Fibroblast of skin of left quadriceps (primary cell): Measurements from ENCODE around the gene TMTC1.

Experiments used
- DNase-seq, 2 experiments: peaks; one replicate each; pipeline ENCODE4 v3.0.0-alpha.2; 2013; ENCODE audit warnings: low read depth in 2 of 2

TMTC1 gene

DNA sequence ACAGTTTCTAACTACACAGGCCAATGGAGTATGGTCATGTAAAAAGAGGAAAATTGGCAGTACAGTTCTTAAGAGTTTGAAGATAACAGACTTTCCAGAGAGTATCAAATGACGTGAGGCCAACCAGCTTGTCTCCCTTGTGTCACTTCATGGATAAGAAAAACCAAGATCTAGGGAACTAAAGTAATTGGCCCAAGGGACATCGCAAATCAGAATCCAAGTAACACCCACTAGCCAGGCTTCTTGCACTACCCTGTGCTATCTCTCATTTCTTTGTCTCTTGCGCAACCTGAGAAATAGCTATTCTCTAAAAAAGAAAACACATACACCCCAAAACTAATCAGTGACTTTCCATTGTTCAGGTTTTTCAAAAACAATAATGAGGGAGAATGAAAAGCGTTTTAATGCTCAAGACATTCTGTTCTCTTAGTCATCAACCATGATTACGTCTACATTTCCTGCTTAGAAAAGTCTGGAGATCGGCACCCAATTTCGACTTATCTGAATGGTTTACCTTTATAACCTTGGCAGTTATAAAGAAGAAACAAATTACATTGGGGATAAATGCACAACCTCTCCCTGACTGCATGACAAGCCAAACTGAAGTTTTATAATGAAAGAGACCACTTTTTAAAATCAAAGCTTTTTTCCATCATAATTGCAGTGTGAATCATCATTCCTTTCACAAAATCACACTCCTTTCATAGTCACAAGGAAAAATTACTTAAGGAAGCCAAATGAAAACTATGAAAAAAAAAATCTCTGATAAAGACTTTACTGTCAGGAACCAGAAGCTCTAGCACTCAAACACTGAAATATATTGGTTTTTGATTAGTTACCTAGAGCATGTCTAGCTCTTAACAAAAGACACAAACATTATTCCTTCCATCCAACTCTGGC is 42.1 kb downstream of the TMTC1 start:
- peak in 1 of 2 experiments; percentile 18 for DNase-seq

DNA sequence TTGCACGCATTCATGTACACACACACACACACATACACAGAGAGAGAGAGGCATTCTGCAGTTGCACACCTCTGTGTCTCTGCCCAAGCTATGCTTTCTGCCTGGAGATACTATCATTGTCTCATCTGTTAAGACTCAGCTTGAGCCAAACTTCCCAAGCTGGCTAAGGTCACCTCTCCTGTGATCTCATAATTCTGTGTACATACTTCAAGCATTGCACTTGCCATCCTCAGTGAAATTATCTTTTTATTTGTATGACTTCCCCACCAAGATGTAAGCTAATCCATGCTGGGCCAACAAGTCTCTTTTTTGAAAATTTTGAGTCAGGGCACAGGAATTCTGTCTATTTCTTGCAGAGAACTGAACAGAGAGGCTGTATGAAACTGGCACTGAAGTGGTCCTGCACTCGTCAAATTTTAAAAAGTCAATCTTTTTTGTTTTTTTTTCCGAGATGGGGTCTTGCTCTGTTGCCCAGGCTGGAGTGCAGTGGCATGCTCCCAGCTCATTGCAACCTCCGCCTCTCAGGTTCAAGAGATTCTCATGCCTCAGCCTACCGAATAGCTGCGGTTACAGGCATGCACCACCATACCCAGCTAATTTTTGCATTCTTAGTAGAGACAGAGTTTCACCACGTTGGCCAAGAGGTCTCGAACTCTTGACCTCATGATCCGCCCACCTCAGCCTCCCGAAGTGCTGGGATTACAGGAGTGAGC is 44.3 kb downstream of the TMTC1 start:
- DNase-seq = no peak

DNA sequence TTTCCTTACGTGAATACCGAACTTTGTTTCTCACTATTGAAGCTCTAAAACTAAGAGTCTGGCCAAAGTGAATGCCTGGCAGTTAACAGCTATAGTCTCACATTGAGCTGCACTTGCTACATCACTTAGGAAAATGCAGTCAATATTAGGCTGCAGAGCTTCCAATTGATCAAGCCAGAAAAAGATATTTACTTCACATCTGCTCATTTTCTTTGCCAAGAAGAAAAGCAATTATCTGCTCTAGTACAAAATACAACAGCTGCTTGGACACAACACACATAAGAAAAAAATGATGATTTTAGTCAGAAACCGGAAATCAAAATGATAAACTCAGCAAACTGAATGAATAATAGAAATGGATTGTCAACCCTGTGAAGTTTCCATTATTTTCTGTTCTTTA is 45.4 kb downstream of the TMTC1 start:
- DNase-seq = no peak

DNA sequence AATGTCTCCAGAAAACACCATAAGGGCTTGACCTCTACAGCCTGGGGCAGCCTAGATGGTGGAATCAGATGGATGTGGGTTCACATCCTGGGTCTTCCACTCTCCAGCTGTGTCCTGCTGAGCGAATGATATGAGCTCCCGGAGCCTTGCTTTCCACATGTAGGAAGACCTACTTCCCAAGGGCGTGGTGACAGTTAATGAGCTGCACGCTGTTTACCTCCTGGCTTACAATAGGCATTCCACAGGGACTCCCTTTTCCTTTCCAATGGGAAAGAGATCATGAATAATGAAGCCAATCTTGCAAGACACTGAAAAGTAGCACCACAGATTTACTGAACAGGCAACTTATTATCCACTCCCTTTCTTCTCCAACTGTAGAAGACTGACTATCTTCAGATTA is 46.1 kb downstream of the TMTC1 start:
- no peak for DNase-seq

DNA sequence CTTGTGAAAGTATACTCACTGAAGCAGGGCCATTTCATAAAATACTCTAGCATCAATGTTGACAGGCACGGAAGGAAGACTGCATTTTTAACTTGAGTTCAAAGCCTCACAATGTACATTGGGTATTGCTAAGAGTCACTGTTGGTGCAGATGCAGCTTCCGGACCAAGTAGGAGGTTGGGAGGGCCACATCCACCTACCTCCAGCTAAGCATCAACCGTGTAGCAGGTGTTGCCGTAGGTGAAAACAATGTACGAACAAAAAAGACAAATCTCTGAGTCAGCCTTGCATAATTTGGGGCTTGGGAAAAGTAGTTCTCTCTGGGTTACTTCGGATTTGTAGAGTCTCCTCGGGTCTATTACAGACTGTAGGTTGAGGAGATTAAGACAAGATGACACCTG is 48.1 kb downstream of the TMTC1 start:
- no peak for DNase-seq

DNA sequence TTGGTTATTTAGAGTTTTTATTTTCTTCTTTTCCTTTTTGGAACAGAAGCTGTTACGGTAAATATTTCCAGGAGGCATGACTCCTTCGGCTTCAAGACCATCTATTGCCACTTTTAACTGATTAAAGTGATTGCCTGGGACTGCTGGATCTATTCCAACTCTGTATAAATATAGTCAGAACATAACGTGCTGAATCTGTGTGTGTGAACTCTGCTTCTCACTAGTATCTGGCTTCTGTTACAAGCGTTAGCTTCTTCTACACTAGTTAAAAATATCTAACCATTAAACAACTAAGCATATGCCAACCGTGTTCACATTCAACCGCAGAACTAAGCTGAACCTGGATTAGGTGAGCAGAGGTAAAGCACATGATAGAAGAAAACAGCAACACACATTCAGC is 49.0 kb downstream of the TMTC1 start:
- no peak for DNase-seq

DNA sequence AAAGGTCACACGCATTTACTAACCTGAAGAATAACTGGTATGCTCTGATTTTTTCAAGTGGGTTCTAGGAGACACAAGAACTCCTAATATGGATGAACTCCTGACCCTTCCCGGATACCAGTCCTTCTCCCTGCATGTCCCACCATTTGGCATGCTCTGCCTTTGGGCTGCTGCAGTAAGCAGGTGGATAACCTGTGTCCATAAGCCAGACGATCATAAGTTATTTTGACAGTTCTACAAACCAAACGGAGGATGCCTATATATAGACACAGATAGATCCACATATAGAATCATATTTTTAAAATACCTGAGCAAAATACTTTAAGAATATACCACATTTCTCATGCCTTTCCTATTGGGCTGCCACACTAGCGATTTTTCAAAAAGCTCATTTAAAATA is 49.4 kb downstream of the TMTC1 start:
- no peak for DNase-seq

DNA sequence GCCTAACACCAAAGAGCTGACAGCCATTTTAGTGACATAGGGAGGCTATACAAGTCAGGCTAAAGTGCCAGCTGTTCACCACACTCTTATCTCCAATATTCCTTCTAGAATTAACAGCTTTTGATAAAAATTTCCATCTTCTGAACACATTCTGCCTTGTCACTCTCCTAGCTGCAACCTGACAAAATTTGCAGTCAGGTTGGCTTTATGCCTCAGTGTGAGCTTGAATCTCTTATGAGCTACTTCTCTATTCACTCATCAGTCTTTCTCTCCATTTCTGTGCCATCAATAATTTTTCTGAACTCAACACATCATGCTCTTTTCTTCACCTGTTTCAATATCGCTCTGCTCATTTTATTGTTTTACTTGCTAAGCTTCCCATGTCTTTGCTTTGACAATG is 50.2 kb downstream of the TMTC1 start:
- DNase-seq = no peak

DNA sequence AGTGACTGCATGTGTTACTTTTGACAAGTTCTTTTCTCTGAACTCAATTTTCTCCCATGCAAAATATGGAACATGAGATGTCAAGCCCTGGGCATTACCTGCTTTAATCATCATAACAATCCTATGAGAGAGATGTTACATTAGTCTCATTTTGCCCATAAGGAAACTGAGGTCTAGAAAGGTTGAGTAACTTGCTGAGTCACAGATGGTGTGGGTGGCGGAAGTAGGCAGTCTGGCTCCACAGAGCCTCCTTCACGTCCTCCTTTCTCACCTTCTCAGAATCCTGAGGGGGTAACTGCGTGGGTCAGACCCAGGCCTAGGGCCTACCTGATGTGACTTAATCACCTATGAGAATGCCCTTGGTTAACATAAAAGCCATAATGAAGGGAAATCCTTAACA is 50.7 kb downstream of the TMTC1 start:
- no peak for DNase-seq

DNA sequence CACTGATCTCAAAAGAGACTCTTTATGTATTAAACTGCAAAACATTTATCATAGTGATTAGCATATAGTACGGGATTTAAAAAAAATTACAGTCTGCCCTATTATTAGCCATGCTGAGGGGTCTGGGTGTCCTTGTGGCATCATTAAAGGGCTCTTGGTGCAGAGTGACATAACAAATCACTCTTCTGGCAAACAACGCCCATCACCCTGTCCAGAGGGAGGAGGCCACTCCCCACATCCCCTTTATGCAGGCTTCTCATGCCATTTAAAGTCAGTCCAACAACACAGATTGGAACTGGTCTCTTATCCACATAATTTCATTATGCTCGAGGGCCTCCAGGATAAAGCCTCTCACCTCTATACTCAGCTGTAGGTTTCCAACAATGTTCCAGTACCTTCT is 51.1 kb downstream of the TMTC1 start:
- DNase-seq = no peak

DNA sequence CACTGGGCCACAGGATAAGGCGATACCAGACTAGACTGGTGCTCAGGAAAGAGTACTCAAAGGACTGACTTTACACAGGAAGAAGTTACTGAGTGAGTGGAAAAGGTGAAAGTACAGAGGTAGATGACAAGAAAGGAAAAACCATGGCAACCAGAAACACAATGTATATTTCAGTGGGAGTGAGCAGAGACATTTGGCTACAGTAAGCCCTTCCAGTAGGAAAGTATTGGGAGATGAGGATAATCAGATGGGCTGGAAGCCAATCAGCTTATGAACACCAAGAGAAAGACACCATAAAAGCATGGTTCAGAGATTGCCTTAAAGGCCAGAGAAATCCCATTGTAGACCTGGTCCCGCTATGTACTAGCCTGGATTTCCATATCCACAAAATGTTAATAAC is 51.6 kb downstream of the TMTC1 start:
- no peak for DNase-seq

DNA sequence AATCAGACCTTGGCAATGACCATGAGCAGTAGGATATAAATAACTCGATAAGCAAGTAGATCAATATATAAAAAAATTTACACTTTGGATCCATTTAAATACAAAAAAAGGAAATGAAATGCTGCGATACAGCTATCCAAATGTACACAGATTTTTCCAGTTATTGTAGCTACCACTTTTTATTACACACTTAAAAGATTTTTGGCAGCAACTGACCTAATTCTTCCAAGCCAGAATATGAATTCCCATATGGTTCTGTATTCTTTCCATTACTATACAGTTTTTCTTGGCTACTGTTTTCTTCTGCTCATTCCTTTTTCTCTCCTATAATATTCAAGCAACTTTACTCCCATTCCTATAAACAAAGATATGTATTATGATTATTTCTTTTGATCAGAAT is 52.2 kb downstream of the TMTC1 start:
- DNase-seq = no peak

DNA sequence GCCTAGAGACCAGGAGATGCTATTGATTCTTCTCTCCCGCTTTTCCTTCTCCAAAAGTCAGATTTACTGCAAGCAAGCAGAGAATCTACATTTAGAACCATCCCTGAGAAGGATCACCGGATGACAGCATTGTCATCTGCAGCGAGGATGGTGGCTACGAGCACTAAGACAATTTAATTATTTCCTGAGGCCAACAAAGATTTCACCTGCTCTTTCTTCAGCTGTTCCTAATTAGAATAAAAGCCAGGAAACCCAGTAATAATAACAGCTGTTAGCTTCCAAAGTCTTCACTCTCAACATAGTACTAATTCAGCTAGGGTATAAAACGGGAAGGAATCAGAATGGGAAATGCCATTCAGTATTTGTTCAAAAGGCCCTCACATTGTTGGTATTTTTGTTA is 53.3 kb downstream of the TMTC1 start:
- no peak for DNase-seq

DNA sequence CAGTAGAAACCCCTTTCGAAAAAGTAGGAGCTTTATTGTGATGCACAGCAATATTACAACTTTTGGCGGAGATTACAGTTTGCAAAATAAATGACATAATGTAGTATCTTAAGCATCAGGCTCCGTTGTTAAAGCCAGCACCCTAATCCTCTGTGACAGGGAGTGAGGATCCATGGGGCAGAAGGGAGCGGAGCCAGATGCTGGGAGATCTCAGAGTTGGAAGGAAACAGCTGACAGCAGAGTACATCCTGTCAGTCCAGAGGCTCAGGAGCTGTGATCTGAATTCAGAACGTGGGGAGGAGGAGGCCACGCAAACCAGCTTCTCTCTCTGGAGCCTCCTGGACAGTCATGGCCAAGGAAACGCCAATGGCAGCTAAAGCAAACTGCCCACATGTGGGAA is 55.7 kb downstream of the TMTC1 start:
- no peak for DNase-seq

DNA sequence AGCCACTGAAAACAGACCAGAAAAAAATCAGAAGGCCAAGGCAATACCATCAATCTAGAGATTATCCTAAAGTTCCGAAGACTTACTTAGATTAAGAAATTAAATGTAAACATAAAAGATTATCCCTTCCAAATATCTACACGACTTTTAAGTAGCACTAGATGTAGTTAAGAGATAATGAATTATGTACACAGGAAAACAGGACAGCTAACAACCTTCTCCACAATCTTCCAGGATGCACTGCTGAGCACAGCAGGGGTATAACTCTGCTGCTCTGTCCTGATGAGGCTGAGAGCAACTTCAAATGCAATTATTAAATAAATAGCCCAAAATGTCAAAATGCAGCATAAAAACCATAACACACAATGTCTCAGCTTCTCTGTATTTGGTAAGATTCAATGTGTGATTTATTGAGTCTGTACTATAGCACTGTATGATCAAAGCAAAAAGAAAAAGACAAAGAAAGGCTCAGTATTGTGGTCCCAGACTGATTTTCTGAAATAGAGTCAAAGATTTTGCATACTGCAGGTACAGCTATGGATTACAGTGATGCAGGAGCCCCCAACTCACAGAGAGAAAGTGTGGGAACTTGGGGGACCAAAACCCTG is 56.9 kb downstream of the TMTC1 start:
- DNase-seq = no peak

DNA sequence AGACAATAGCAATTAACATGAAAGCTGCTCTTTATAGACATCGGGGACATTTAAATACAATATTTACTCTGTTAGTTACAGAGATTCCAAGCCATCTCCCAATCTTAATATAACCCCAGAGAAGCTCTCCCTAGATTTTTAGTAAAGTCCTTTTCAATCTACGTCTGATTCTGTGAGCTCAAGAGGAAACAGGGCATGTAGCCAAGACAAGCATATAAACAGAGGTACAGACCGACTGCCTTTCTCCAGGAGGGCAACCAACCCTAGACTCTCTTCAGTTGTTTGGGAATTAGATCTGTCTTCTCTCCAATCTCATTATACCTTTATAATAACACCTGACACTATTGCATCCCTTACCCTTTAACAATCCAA is 57.4 kb downstream of the TMTC1 start:
- no peak for DNase-seq

DNA sequence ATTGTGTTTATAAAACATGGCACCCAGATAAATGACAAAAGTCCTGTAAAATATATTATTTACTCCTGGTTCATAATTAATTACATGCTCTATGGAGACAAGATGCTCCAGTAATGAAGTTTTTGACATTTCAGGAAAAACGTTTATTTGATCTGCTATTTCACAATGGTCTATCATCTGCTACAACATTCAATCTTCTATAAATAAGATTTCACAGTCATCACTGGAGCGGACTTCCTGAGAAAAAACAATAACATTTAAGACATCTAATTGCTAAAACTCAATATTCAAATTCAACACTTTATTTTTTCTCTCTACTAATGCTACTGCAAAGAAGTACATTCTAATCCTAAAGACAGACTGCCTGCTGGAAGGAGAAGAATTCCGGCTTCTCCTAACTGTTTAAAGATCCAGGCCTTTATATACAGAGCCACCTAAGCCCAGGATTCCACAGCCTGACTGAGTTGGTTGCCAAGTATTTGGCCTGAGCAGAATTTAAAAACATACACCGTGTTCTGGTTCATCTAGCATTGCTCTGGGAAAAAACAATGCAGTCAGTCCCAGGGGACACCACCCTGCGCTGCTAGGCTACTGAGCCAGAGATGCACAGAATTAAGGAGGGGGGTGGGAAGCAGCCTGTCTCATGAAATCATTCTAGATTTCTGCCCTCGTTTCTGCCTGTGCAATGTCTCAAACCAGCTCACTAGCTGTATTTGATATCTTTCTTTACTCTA is 58.0 kb downstream of the TMTC1 start:
- DNase-seq = no peak

DNA sequence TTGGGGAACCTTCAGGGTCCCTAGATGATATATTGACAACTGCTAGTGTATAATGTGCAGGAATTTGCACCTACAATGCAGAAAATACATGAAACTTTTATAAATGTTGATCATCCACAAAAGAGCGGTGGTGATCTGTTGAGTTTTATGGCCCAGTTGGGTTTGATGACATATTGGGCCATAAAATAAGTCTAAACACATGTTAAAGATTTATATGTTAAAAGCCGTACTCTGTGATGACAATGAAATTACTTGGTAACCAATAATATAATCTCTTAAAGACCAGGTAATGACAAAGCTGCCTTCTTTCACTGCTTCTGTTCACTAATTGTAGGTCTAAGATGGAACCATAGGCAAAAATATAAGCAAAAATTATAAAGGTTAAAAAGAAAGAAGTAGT is 61.6 kb downstream of the TMTC1 start:
- no peak for DNase-seq

DNA sequence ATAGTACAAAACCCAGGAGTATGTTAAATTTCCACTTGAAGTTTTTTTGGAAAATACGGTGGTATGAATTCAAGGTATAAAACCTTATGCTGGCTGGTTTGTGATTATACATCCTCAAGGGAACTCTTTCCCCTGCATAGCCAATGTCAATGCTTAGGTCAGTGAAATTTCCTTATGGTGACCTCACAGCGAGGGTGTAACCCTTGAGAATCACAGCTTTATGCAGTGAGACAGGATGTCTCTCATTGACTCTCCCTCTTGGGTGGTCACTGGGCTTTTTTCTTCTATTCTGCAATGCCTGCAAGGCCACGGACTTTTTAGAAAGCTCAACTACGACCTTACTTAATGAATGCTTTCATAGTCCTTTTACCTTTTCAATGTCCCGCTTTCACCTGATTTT is 64.4 kb downstream of the TMTC1 start:
- no peak for DNase-seq

DNA sequence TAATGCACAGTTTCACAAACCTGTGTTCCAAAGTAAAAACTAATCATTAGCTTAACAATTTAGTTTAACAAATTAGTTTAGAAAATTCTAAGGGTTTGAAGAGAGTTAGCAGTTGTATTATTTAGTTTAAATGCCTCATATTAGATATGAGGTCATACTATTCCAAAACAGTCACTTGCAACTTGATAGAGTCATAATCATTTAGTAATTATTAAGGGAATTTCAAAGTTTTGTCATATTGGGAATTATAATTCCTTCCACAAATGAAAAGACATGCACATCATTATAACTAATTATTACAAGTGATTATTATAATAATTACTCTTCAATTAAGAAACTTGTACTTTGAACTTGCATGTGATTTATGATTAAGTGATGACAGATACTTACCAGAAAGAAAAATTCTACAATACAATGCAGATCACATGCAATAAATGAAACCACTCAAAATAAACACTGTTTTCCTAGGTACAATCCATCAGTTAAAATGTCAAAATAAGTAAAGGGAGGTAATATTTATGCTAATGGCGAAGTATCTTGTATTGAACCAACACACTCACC is 66.1 kb downstream of the TMTC1 start:
- DNase-seq = no peak

DNA sequence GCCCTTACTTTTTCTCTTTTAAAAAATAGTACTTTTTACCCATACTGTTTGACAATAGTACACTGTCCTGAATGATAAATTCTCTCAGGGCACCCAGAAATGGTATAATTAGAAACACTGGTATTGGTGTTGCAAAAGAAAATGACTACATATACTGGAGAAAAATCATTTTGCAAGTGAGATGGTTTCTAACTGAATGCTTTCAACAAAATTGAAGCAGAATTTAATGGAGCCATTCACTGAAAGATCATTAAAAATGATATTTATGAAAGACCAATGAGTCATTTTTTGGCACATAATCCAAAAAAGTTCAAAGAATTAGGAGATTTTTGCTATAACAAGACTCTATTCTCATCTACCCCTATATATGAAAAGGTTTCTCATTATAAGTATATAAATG is 68.8 kb downstream of the TMTC1 start:
- DNase-seq = no peak

DNA sequence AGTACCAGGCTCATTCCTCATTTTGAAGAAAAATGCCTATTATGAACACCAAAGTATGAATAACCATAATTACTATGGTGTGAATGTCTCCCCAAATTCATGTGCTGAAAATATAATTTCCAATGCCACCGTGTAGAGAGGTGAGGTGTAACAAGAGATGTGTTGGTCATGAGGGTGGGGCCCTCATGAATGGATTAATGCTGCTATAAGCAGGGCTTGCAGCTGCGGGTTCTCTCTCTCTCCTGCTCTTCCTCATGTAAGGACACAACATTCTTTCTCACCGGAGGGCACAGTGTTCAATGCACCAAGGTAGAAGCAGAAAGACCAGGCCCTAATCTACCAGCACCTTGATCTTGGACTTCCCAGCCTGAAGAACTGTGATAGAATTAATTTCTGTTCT is 70.0 kb downstream of the TMTC1 start:
- DNase-seq = no peak
